Esophagus squamous epithelium (tissue), 5 donors: ENCODE data around the gene NSMF. TPM values are rescaled to one million over a fixed set of nuclear protein-coding genes. Genes with fewer than 3 reads are reported as not detected.
A peak's percentile ranks its signal among the peaks of the same experiment; 100 is the strongest.

Experiments
- DNase-seq: peaks from one replicate; lab custom pipeline; 2025; lab: John Stamatoyannopoulos, UW
- H3K27ac ChIP-seq, 4 donors: fragments of 200-600 bp; sonication (generic); one replicate each; pipeline ENCODE4 v1.5.1; 2016 to 2019; ENCODE audit warnings: mild to moderate bottlenecking in 1 of 4
- H3K27me3 ChIP-seq, 4 donors: fragments of 200-600 bp; sonication (generic); 1 replicate in 3 of 4; 2 replicates in 1 of 4; pipeline versions ENCODE4 v1.5.1 to v1.6.0; 2017 to 2021; ENCODE audit warnings: antibody characterized with exemption in 1 of 4
- H3K36me3 ChIP-seq, 3 donors: fragments of 200-600 bp; sonication (generic); one replicate each; pipeline ENCODE4 v1.5.1; 2016 to 2019
- H3K4me1 ChIP-seq, 3 donors: fragments of 200-600 bp; sonication (generic); one replicate each; pipeline ENCODE4 v1.5.1; 2017 to 2019
- H3K4me3 ChIP-seq, 4 donors: fragments of 200-600 bp; sonication (generic); 1 replicate in 3 of 4; 2 replicates in 1 of 4; pipeline ENCODE4 v1.5.1; 2016 to 2019; ENCODE audit warnings: mild to moderate bottlenecking in 2 of 4, moderate library complexity in 1 of 4
- H3K9me3 ChIP-seq, 3 donors: fragments of 200-600 bp; sonication (generic); one replicate each; pipeline ENCODE4 v1.5.1; 2016 to 2019
- CTCF ChIP-seq, 6 experiments: fragments of 450-650 bp in 4 of 6; fragments of 200-600 bp in 2 of 6; sonication (generic) in 2 of 6; IDR thresholded peaks; one replicate each; pipeline ENCODE4 v1.5.1; 2016 to 2019; ENCODE audit warnings: antibody characterized with exemption in 6 of 6, mild to moderate bottlenecking in 4 of 6, moderate library complexity in 4 of 6
- POLR2A ChIP-seq, 4 donors: fragments of 450-650 bp; IDR thresholded peaks; one replicate each; pipeline ENCODE4 v1.6.1; 2017; ENCODE audit warnings: antibody characterized with exemption in 4 of 4, mild to moderate bottlenecking in 4 of 4, moderate library complexity in 3 of 4
- WGBS, 2 donors: methylation state at CpG; one replicate each; pipeline ENCODE4 v1.1.5; 2018; 5-methylcytosine and 5-hydroxymethylcytosine counted together
- intact Hi-C: fragments of 100-400 bp; cut with DNase I; formaldehyde crosslinking; loops from one replicate; pipeline ENCODE4 v1.15.0; 2022
- total RNA-seq, 4 donors: library from RNA; depleted of rRNA; stranded (reverse); fragments of >200 nt; gene quantifications; one replicate each; pipeline ENCODE4 v1.1.0, GENCODE V29; 2016
- donor health status: DM: yes; HTN: yes; CAD: no.

The NSMF gene
- total RNA-seq, 4 donors from 2014 or later, result 16.2 to 38.1 (median 20.6) TPM

- WGBS, 2 donors, result 12 to 20% methylated on average over 6 of the region's 7 CpGs
- Histone ChIP-seq H3K9me3 (no peaks in the 10 kb centered on the region), H3K36me3 (no peaks in the 10 kb centered on the region), H3K27ac (no peak overlapping the region), H3K4me1 (peaks cover 8 to 37% (median 16%) of the 10 kb centered on the region in 3 donors), H3K4me3 (peak overlapping the region in 2 of 4 donors; percentile 47 to 64), H3K27me3 (peaks cover 0 to 79% (median 2%) of the 10 kb centered on the region in 4 donors)
- no peak for DNase-seq
- TF ChIP-seq CTCF (IDR thresholded peaks at IDR 0.05) (no peak), POLR2A (IDR thresholded peaks at IDR 0.05) (no peak)
- intact Hi-C loops, result no loop called here
Measured at GRCh38 chr9:137441935-137442321, 17.2 kb downstream of the NSMF start.

- no peaks in the 10 kb centered on the region for H3K9me3 ChIP-seq
- no peak for DNase-seq
- 0% methylated on average over 3 of the region's 62 CpGs; no CpG with 5 or more reads in 1 of the 2 donors for WGBS, 2 donors
- H3K27ac ChIP-seq, result no peak within 1 kb of the TSS
- H3K36me3 ChIP-seq, result no peaks in the 10 kb centered on the region
- TF ChIP-seq POLR2A (IDR thresholded peaks at IDR 0.05) (no peak), CTCF (IDR thresholded peaks at IDR 0.05) (no peak)
- H3K4me1 ChIP-seq, result peaks cover 8 to 42% (median 16%) of the 10 kb centered on the region in 3 donors
- peak within 1 kb of the TSS; percentile 5 to 64 (median 36) for H3K4me3 ChIP-seq
- intact Hi-C loops, result no loop called here
- peaks cover 0 to 79% (median 2%) of the 10 kb centered on the region in 4 donors for H3K27me3 ChIP-seq
Measured at GRCh38 chr9:137441289-137441934, 17.7 kb downstream of the NSMF start, which contains the start of gene ENTPD8. Gene ENTPD8 (minus strand): TSS chr9:137441357. CDS start chr9:137438285, 3,072 bp downstream.

GRCh38 chr9:137439158-137439714 lies 19.9 kb downstream of the NSMF start:
- H3K4me3 ChIP-seq, result no peak overlapping the region
- no peaks in the 10 kb centered on the region for H3K9me3 ChIP-seq
- no peaks in the 10 kb centered on the region for H3K36me3 ChIP-seq

GRCh38 chr9:137438591-137439157 lies 20.5 kb downstream of the NSMF start:
- Histone ChIP-seq H3K27me3 (peaks cover 0 to 78% (median 0%) of the 10 kb centered on the region in 4 donors), H3K27ac (no peak overlapping the region), H3K9me3 (no peaks in the 10 kb centered on the region), H3K4me3 (no peak overlapping the region), H3K36me3 (no peaks in the 10 kb centered on the region), H3K4me1 (peaks cover 12 to 36% (median 14%) of the 10 kb centered on the region in 3 donors)
- no CpG with 5 or more reads among the region's 22 CpGs for WGBS, 2 donors
- DNase-seq, result no peak
- TF ChIP-seq CTCF (IDR thresholded peaks at IDR 0.05), result no peak
- no peak for TF ChIP-seq POLR2A (IDR thresholded peaks at IDR 0.05)
- intact Hi-C loops, result loop anchor here (10.0 kb wide), 1 partner anchor 144 kb away; no protein-coding TSS in a partner anchor

More at GRCh38 chr9:137439158-137439714, 19.9 kb downstream of the NSMF start:
- Histone ChIP-seq H3K27ac (no peak overlapping the region), H3K4me1 (peaks cover 12 to 36% (median 14%) of the 10 kb centered on the region in 3 donors), H3K27me3 (peaks cover 0 to 81% (median 0%) of the 10 kb centered on the region in 4 donors)
- intact Hi-C loops, result loop anchor here (10.0 kb wide), 1 partner anchor 144 kb away; no protein-coding TSS in a partner anchor
- TF ChIP-seq POLR2A (IDR thresholded peaks at IDR 0.05), result no peak
- no peak for TF ChIP-seq CTCF (IDR thresholded peaks at IDR 0.05)
- 20 to 45% methylated on average over 1 to 10 of the region's 18 CpGs for WGBS, 2 donors
- DNase-seq, result no peak
